Endothelial cell of umbilical vein (primary cell): ENCODE measurements around the gene NAV2. TPM values are rescaled to one million over a fixed set of nuclear protein-coding genes. Genes with fewer than 3 reads are reported as not detected.

Experiments
- BruUV-seq: library from RNA; stranded (reverse); fragments of 400-500 nt; replicated peaks from 2 replicates; lab custom pipeline; 2021; lab: Mats Ljungman, UMichigan
- CTCF ChIA-PET: fragments of 300-600, 350-600 bp; sonication (Branson Sonifier 250); formaldehyde crosslinking; loops from one replicate; lab custom pipeline; 2021; ENCODE audit warnings: antibody characterized with exemption, inconsistent platforms; lab: Charles Lee
- POLR2A ChIA-PET: fragments of 300-600, 350-600 bp; sonication (Branson Sonifier 250); formaldehyde crosslinking; loops from one replicate; lab custom pipeline; 2021; ENCODE audit warnings: antibody characterized with exemption, inconsistent platforms; lab: Charles Lee
- DNase-seq: peaks from one replicate; pipeline ENCODE4 v3.0.0-alpha.2; 2011; ENCODE audit warnings: low read depth, low spot score
- FAIRE-seq: peaks from 2 replicates; lab custom pipeline; 2011; peaks lifted over from hg19 to GRCh38; lab: Jason Lieb, UNC
- H2AFZ ChIP-seq: 2 replicates; pipeline ENCODE4 v1.6.0; 2012; ENCODE audit warnings: low read depth, low read length, control low read depth, inconsistent platforms
- H3K27ac ChIP-seq: 2 replicates; pipeline ENCODE4 v1.5.1; 2011; ENCODE audit warnings: low read depth, mild to moderate bottlenecking, control low read depth, low read length, moderate library complexity; ENCODE audit not compliant: insufficient read depth
- H3K27me3 ChIP-seq, 2 experiments: 2 replicates each; pipeline versions ENCODE4 v1.6.0 to v1.6.1; 2011; ENCODE audit warnings: low read length in 2 of 2, mixed read lengths in 1 of 2; ENCODE audit not compliant: control insufficient read depth in 2 of 2, insufficient read depth in 2 of 2
- H3K36me3 ChIP-seq, 2 experiments: 2 replicates in 1 of 2; 3 replicates in 1 of 2; pipeline ENCODE4 v1.5.1; 2011; ENCODE audit warnings: low read length in 2 of 2, mild to moderate bottlenecking in 1 of 2, moderate library complexity in 1 of 2; ENCODE audit not compliant: control insufficient read depth in 2 of 2, insufficient read depth in 2 of 2; ENCODE audit errors: extremely low read depth in 1 of 2
- H3K4me1 ChIP-seq: 3 replicates; pipeline ENCODE4 v1.5.1; 2011; ENCODE audit warnings: mild to moderate bottlenecking, low read length; ENCODE audit not compliant: control insufficient read depth, insufficient read depth; ENCODE audit errors: extremely low read depth
- H3K4me2 ChIP-seq: 2 replicates; pipeline ENCODE4 v1.6.1; 2011; ENCODE audit warnings: low read length, control low read depth, mixed read lengths; ENCODE audit not compliant: insufficient read depth
- H3K4me3 ChIP-seq, 3 experiments: fragments of 200-600 bp in 1 of 3; sonication (generic), shearing (Covaris generic) in 1 of 3; replicated peaks in 1 of 3; 2 replicates each; pipeline ENCODE4 v1.5.1; 2011 to 2016; ENCODE audit warnings: control low read depth in 3 of 3, low read length in 3 of 3, mild to moderate bottlenecking in 2 of 3, inconsistent platforms in 1 of 3, low read depth in 1 of 3, moderate library complexity in 1 of 3; ENCODE audit not compliant: insufficient read depth in 1 of 3
- H3K79me2 ChIP-seq: 2 replicates; pipeline ENCODE4 v1.6.0; 2012; ENCODE audit warnings: low read length, inconsistent platforms; ENCODE audit not compliant: control insufficient read depth, insufficient read depth
- H3K9ac ChIP-seq: replicated peaks from 2 replicates; pipeline ENCODE3; 2011; ENCODE audit warnings: low read length, control low read depth; ENCODE audit not compliant: insufficient read depth; ENCODE audit errors: extremely low read depth
- H3K9me1 ChIP-seq: replicated peaks from 3 replicates; pipeline ENCODE4 v1.6.0; 2011; ENCODE audit warnings: mild to moderate bottlenecking, low read length; ENCODE audit not compliant: control insufficient read depth, insufficient read depth; ENCODE audit errors: extremely low read depth
- H3K9me3 ChIP-seq: replicated peaks from 2 replicates; pipeline ENCODE4 v1.5.1; 2012; ENCODE audit warnings: low read length, inconsistent platforms; ENCODE audit not compliant: control insufficient read depth, insufficient read depth
- H4K20me1 ChIP-seq: replicated peaks from 2 replicates; pipeline ENCODE3; 2011; ENCODE audit warnings: mild to moderate bottlenecking, low read length; ENCODE audit not compliant: control insufficient read depth, insufficient read depth; ENCODE audit errors: extremely low read depth
- EZH2 ChIP-seq: IDR thresholded peaks from 2 replicates; pipeline ENCODE4 v1.6.1; 2012; ENCODE audit warnings: borderline replicate concordance, low read depth, mild to moderate bottlenecking, moderate library complexity, low read length, inconsistent platforms; ENCODE audit not compliant: severe bottlenecking
- FOS ChIP-seq: IDR thresholded peaks from 2 replicates; pipeline ENCODE4 v1.6.1; 2011; ENCODE audit warnings: mild to moderate bottlenecking, low read length, moderate library complexity, borderline replicate concordance; ENCODE audit not compliant: insufficient read depth
- GATA2 ChIP-seq: IDR thresholded peaks from 2 replicates; pipeline ENCODE4 v1.7.0; 2011; ENCODE audit warnings: low read depth, mild to moderate bottlenecking, moderate library complexity, mixed read lengths, low read length; ENCODE audit not compliant: insufficient read length, insufficient read depth
- JUN ChIP-seq: IDR thresholded peaks from 2 replicates; pipeline ENCODE4 v1.6.1; 2011; ENCODE audit warnings: borderline replicate concordance, low read depth; ENCODE audit not compliant: insufficient read length, insufficient read depth
- MYC ChIP-seq: IDR thresholded peaks from one replicate; pipeline ENCODE4 v1.6.1; 2011; ENCODE audit warnings: mild to moderate bottlenecking, low read depth, low read length
- POLR2A ChIP-seq: IDR thresholded peaks from 2 replicates; pipeline ENCODE4 v1.6.1; 2012; ENCODE audit warnings: low read depth, mild to moderate bottlenecking, control low read depth, low read length
- POLR2AphosphoS5 ChIP-seq: IDR thresholded peaks from 2 replicates; pipeline ENCODE4 v1.6.1; 2012; ENCODE audit warnings: low read depth, mild to moderate bottlenecking, control low read depth, low read length, moderate library complexity; ENCODE audit not compliant: insufficient read depth
- dilution Hi-C: fragments of 300-500 bp; cut with MboI; formaldehyde crosslinking; loops from one replicate; pipeline ENCODE4 v1.15.0; 2019; ENCODE audit warnings: low sequenced_read_pairs; ENCODE audit not compliant: extremely low pct_ligation_motif_present
- intact Hi-C: fragments of 100-400 bp; cut with micrococcal nuclease; formaldehyde crosslinking; loops from one replicate; pipeline ENCODE4 v1.10.0; 2022
- polyA plus RNA-seq, 4 experiments: library from polyadenylated mRNA; depleted of rRNA in 3 of 4; stranded (reverse) in 3 of 4; unstranded in 1 of 4; fragments of >200 nt; gene quantifications; 2 replicates each; pipeline versions ENCODE4 v1.2.1 to v1.2.3, GENCODE V29; 2011 to 2012; ENCODE audit warnings: missing spikeins in 1 of 4
- total RNA-seq: library from RNA; stranded (reverse); gene quantifications from 2 replicates; pipeline ENCODE4 v1.2.3, GENCODE V29; 2021
- TF ChIP-seq, protein P1 (sequence below), 2 donors: IDR thresholded peaks; 1 replicate in 1 of 2; 2 replicates in 1 of 2; pipeline ENCODE4 v1.5.1; 2011; ENCODE audit warnings: low read length in 2 of 2, mild to moderate bottlenecking in 2 of 2, moderate library complexity in 2 of 2, control low read depth in 1 of 2, inconsistent platforms in 1 of 2, low read depth in 1 of 2; ENCODE audit not compliant: insufficient read depth in 1 of 2; ENCODE audit errors: extremely low read depth in 1 of 2
- TF ChIP-seq, protein P2 (sequence below): IDR thresholded peaks from 2 replicates; pipeline ENCODE4 v1.6.1; 2011; ENCODE audit not compliant: insufficient read depth, insufficient read length

Gene NAV2
- total and polyA plus RNA-seq, 2 donors (not counting 3 experiments of a cell fraction or from before 2014, with no cell fraction given) = 10.9 to 68.0 TPM

- TF ChIP-seq EZH2 (no peak), POLR2A (no peak), POLR2AphosphoS5 (no peak), GATA2 (no peak), JUN (no peak), FOS (no peak), MYC (no peak)
- TF ChIP-seq, protein P1, sequence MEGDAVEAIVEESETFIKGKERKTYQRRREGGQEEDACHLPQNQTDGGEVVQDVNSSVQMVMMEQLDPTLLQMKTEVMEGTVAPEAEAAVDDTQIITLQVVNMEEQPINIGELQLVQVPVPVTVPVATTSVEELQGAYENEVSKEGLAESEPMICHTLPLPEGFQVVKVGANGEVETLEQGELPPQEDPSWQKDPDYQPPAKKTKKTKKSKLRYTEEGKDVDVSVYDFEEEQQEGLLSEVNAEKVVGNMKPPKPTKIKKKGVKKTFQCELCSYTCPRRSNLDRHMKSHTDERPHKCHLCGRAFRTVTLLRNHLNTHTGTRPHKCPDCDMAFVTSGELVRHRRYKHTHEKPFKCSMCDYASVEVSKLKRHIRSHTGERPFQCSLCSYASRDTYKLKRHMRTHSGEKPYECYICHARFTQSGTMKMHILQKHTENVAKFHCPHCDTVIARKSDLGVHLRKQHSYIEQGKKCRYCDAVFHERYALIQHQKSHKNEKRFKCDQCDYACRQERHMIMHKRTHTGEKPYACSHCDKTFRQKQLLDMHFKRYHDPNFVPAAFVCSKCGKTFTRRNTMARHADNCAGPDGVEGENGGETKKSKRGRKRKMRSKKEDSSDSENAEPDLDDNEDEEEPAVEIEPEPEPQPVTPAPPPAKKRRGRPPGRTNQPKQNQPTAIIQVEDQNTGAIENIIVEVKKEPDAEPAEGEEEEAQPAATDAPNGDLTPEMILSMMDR (IDR thresholded peaks at IDR 0.05; ENCODE audit: extremely low read depth in 1 of 2, insufficient read depth in 1 of 2, low read depth in 1 of 2, low read length in 2 of 2) = no peak
- TF ChIP-seq, protein P2, sequence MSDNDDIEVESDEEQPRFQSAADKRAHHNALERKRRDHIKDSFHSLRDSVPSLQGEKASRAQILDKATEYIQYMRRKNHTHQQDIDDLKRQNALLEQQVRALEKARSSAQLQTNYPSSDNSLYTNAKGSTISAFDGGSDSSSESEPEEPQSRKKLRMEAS = no peak
- H3K4me1 ChIP-seq = no peaks in the 10 kb centered on the region
- no peak overlapping the region for H3K9ac ChIP-seq
- intact Hi-C loops = no loop called here
- no TSS peak for BruUV-seq
- no peaks in the 10 kb centered on the region for H3K9me3 ChIP-seq
- H3K27me3 ChIP-seq = no peaks in the 10 kb centered on the region
- H4K20me1 ChIP-seq = no peaks in the 10 kb centered on the region
- no peaks in the 10 kb centered on the region for H3K36me3 ChIP-seq
- H3K9me1 ChIP-seq = no peaks in the 10 kb centered on the region
- DNase-seq (no peak), FAIRE-seq (no peak)
- H3K27ac ChIP-seq = no peak overlapping the region
- no peak overlapping the region for H3K4me2 ChIP-seq
- dilution Hi-C loops = no loop called here
- CTCF ChIA-PET = interaction anchor here (0.6 to 2.2 kb wide), 2 partner anchors 40 to 242 kb away, joined by 3 to 4 read pairs; no protein-coding TSS in a partner anchor
- H3K79me2 ChIP-seq = peaks cover 92% of the 10 kb centered on the region
- POLR2A ChIA-PET = no interaction called here
- no peak overlapping the region for H2AFZ ChIP-seq
- no peak overlapping the region for H3K4me3 ChIP-seq
These were observed 93.6 kb downstream of the NAV2 start for GRCh38 chr11:19806251-19806650.
